GM21576 (cell line): ENCODE data around the gene PPP1R9B.

ENCODE experiments used
- ATAC-seq: cut with Tn5 transposase; IDR thresholded peaks from one replicate; pipeline ENCODE4 v1.9.1; 2021; ENCODE audit warnings: mild to moderate bottlenecking, moderate library complexity; ENCODE audit not compliant: unreplicated experiment

Gene PPP1R9B

GRCh38 chr17:50094753-50095619 lies 55.5 kb downstream of the PPP1R9B start, which contains the start of gene PDK2:
Gene PDK2 (plus strand): TSS chr17:50095351. CDS start chr17:50095436, 85 bp downstream.
- peak; percentile 83 for ATAC-seq

GRCh38 chr17:50094243-50094752 lies 56.2 kb downstream of the PPP1R9B start:
- no peak for ATAC-seq

DNA sequence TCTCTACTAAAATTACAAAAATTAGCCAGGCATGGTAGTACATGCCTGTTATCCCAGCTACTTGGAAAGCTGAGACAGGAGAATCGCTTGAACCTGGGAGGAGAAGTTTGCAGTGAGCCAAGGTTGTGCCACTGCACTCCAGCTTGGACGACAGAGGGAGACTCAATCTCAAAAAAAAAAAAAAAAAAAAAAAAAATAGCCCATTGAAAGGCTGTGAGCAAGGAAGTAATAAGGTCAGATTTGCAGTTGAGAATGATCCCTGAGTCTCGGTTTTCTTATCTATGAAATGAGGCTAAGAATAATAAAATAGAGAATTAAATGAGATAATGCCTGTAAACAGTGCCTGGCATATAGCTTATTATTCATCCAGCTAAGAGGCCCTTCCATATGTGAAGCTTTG lies 56.7 kb downstream of the PPP1R9B start:
- no peak for ATAC-seq

GRCh38 chr17:50093246-50093645 lies 57.2 kb downstream of the PPP1R9B start:
- ATAC-seq: no peak

GRCh38 chr17:50091918-50092285 lies 58.6 kb downstream of the PPP1R9B start:
- ATAC-seq: no peak

GRCh38 chr17:50090971-50091917 lies 59.2 kb downstream of the PPP1R9B start:
- ATAC-seq: no peak

- no peak for ATAC-seq
Observed at GRCh38 chr17:50090071-50090470, 60.4 kb downstream of the PPP1R9B start.

- no peak for ATAC-seq
Observed at GRCh38 chr17:50088952-50089825, 61.3 kb downstream of the PPP1R9B start.

GRCh38 chr17:50087912-50088405 lies 62.5 kb downstream of the PPP1R9B start:
- no peak for ATAC-seq

DNA sequence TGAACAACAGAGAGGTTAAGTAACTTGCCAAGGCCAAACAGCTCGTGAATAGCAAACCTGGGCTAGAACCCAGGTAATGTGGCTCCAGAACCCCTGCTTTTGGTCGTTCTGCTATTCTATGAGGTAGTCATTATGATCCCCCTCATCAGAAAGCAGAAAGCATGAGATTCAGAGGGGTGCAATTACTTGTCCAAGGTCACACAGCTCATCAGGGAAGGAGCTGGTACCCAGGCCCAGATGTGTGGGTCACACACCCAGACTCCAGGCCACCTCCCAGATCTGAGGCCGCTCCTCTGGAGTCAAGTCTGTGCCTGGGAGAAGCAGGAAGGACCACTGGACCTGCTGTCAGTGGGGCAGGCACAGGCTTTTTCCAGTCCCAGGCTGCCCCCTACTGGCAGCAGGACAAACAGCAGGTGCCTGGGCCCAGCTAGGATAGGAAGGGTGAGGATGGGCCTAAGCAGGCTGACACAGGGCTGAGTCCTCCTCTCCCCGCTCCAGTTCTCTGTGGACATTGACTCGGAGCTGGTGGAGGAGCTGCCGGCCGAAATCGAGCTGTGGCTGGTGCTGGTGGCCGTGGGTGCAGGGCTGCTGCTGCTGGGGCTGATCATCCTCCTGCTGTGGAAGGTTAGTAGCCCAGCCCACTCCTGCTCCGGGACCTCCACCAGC lies 63.1 kb downstream of the PPP1R9B start:
- peak; percentile 68 for ATAC-seq
